ENCODE data around the gene KCNJ3.

KCNJ3 gene

DNA sequence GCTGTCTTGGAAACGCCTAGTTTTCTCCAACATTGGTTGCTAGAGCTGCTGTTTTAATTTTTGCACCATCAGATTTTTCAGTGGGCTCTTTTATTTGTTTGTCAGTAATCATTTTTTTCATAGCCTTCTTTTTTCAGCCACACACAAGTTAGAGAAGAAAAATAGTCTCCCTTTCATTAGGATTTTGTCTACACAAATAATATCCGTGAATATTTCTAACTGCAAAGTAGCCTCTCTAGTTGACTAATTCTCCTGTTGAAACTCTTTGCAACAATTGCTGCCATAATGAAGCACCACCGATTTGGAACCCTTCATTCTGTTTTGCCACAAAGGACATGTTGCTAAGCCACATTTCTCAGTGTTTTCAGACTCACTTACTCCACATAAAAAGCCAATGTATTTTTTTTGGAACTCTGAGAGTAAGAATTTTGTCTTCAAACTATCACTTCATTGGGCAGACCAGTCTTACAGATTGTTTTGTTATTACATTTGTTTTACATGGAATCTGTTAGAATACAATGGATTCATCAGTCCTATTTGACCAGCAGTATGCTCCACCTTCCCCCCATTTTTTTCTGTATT lies 9.6 kb downstream of the KCNJ3 start:
- DNase-seq, result no peak

DNA sequence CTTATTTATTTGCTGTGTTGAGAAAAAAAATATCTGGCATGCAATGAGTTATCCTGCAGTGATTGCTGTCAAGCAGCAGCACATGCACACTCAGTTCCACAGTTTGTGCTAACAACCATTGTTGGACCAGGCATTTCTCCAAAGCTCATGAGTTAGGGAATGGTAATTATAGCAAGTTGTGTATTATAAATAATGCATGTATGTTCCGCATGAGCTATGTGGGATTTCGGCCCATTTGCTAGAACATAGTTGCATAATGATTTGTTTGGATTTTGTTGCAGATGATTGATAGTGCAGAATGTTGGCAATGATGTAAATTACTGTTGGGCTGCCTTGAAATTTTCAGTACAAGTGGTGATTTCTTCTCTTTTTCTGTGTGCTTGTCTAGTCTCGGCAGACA lies 10.7 kb downstream of the KCNJ3 start:
- no peak for DNase-seq

DNA sequence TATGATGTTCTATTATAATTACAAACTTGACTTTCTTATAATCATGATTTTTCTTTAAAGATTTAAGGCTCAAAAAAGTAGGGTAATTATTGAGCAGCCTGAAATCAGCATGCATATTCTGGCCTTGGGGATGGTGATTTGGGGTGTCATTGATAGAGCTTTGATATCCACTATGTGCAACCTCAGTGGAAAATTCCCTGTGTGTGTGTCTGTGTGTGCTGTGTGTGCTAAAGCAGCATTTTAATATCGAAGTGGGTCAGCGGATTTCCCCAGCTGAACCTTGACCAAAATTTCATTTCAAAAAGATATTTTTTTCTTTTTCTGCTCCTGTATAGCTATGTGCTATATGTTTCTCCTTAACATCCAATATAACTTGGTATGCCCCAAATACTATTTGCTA lies 11.6 kb downstream of the KCNJ3 start:
- DNase-seq, result no peak

DNA sequence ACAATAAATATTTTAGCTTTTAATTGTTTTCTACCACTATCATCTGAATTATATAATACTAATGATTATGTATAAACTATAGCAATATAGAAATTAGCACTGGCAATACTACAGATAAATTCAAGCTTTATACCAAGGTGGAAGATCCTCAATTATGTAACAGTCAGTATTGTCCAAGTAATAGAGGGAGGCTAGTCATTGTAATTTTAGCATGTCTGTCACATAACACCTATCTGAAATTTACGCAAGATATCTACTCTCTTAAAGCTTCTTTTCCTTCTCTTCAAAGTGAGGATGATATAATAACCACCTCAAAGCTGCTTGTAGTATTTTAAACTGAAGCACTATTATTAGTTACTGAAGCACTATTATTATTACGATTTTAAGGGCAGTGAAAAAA lies 12.2 kb downstream of the KCNJ3 start:
- DNase-seq, result no peak

DNA sequence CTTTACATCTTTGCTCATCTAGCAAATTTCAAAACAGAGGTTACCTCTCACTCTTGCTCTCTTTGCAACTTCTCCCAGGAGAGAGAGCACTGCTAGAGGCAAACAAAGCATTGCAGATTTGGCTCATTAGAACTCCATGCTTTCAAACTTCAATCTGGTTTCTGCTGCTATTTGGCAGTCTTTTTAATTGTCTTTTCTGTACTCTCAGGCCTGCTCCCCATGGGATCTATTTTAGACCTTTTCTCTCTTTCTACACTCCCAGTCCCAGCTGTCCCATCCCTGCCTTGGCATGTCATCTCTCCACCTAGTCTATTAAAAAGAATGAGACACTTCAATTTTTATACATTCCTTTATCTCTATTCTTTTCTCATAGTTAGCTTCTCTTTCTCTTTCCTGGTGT lies 15.2 kb downstream of the KCNJ3 start:
- DNase-seq, result no peak

DNA sequence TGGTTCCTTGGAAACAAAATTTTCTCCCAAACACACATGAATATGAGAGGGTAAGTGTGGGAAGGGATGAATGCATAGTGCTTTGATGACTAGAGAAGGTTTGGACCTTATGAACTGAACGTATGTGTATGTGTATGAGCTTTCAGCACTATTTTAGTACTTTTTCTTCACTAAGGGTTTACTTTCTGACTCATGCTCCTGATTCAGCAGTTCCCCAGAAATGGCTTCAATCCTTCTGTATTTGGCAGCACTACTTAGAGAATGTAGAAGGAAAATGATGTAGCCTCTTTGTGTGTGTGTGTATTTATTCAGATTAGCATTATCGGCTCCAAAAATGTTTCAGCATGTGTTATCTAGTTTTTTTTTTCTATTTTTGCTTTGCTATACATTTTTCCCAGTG lies 22.2 kb downstream of the KCNJ3 start:
- no peak for DNase-seq

DNA sequence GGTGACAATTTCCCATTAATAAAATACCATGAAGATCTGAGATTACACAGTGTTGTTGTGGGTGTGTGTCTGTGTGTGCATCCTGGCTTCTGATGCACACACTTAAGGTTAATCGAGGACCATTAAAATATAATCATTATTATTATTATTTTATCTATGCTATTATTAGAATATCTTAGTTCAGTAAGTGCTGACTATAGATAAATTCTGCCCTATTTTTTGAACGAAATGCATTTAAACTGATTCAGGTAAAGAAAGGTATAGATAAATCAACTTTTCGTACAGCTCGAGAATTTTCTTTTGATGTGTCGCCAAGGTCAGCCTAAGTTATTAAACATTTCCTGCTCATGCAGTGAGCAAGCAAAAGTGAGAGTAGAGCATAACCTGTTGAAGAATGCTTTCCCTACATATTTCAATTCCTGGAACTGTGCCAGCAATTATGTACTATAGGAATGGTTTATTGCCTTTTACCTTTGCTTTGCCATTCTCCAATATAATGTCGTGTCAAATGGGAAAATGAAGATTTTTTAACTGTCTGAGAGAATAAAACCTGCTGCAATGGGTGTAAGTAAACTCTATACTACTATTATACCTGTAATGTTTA lies 25.8 kb downstream of the KCNJ3 start:
- DNase-seq, result no peak

DNA sequence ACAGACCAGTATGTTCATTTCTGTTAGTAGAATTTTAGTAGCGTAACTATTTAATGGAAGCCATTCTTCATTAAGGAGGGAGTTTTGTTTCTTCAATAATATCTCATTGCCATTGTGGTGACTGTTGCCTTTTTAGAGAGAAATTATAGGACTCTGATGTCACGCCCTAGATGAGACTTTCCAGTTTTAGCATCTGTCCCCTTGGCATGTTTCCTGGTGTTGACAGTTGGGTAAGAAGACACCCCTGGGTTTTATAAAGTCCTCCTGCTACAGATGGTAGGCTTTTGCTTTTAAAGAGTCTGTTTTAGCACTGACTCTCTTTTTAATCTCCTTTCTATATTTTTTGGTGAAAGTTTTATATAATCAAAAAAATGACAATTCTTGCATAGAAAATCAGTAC lies 41.9 kb downstream of the KCNJ3 start:
- DNase-seq, result no peak

DNA sequence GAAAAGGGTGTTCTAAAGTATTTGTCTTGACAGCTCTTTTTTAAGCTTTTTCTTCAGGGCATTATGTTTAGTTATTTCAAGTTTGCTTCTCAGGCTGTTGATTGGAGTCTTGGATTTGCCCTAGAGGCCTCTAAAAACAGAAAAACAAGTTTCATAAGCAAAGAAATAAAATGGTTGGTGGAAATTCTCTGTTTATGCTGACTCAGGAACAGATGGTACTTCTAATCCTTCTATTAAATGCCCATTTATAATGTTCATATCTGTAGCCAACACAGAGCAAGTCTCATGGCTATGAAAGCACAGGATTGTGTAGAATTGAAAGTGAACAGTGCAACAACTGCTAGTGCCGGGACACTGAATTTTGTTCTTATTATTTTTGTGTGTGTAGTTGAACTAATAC lies 60.4 kb downstream of the KCNJ3 start:
- DNase-seq, result no peak

DNA sequence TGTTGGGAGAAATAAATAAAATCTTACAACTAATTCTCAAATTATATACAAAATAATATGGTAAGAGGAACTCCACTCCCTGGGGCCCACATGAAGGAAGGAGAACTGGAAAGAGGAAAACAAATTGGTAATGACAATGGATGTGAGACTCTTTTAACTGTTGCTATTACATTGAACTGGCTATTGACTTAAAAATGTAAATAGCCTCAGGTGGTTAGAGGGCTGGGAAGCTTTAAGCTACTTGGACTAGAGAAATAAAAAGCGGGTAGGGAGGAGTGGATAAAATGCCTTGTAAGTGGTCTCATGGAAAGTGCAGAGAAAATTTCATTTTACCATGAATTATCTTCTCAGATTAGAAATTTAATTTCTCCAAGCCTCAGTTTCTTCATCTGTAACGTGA lies 64.1 kb downstream of the KCNJ3 start:
- no peak for DNase-seq

DNA sequence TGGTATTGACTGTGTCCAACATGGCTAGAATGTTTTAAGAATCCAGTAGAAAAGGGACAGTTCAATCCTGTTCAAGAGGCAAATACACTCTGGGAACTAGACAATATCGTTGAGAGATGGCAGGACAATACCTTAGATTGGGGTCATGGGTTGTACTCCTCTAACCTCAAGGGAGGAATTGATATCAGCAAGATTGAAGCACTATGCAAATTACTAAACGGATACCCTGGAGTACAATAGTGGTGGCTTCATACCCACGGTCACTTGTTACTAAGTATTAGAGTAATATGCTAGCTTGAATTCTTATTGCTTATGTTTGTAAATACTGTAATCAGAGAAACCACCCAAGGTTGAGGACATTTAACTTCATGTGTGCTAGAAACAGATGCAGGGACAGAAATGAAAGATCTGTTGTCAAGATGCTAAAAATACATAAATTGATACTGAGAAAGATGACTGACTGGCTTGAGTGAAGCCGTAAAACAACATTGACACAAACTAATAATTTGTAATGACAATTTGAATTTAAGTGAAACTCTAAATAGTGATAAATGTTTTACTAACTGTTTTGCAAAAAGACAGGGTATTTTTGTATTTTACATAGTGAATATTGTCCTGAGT lies 73.3 kb downstream of the KCNJ3 start:
- no peak for DNase-seq

DNA sequence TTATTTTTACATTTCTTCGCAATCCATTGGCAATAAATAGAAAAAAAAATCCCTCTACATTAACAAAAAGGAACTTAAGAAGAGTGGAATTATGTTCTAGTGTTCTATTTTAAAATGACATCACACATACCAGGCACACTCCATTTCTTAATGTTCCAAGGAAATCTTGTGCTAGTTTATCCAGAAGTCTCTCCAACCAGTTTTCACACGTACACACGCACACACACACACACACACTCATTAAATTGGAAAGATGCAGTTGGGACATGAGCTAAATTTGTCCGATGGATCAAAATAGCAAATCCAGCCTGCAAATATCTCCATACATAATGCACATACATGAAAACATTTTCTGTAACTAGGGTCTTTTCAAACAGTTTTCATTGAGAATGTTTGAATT lies 78.3 kb downstream of the KCNJ3 start:
- no peak for DNase-seq

DNA sequence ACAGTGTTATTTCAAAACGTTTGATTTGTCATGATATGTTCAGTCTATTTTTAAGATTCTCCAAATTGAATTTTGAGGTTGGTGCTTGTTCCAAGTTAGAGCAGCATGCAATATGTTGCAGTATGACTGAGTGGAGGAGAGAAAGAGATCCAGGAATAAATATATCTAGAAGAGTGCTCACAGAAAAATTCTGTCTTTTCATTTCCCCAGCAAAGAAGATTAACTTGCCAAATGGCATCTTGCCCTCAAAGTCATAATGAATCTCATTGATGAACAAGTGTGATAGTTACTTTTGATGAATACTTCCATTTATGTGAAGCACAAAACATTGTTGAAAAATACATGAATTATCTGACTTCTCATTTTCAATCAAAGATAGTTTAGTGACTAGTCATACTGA lies 95.9 kb downstream of the KCNJ3 start:
- no peak for DNase-seq

DNA sequence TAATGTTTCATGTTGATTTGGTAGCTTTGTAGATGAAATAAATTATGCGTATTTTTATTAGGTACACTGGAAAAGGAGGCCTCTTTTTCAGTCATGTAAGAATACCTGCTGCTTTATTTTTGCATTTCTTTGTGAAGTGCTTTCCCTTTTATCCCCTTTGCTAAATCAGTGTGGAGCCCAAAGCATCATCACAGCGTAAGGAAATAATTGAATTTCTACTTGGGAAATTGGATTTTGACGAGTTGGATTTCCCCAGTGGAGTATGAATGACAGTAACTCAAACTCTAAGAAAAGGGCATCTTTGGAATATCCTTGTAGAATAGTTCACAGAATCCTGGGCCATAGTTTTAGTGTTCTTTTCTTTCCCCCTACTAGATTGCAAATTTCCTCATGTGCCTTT lies 97.2 kb downstream of the KCNJ3 start:
- DNase-seq, result no peak

DNA sequence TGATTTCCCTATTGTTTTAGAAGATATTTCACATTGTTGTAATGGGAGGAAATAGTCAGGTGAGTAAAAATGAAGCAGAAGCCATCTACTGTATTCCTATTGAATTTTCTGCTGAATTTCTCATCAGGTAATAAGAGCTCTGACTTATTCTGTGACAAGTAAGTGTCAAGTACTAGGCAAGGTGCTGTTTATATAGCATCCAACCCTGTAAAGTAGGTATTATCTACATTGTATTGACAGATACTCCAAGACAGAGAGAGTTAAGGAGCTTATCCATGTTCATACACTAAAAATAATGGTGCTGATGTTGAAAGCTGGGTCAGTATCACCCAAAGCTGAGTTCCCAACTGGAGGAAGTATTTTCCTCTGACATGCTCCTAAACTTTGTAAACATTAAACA lies 106.0 kb downstream of the KCNJ3 start:
- DNase-seq, result no peak

DNA sequence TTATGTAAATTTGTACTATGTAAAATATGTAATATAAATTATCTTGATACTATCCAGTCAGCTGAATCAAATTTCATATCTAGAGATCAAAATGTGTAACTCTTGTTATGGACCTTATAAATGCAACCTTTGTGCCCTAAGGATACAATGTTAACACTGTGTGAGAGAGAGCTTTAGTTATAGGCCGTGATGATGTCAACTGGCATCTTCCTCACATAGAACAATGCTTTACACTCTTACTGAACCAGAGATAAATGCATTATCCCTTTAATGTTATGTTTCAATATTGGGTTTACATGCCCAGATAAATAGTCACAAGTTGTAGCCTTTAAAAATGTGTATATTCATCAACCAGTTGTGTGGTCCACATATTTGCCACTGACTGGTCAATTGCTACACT lies 115.1 kb downstream of the KCNJ3 start:
- DNase-seq, result no peak

DNA sequence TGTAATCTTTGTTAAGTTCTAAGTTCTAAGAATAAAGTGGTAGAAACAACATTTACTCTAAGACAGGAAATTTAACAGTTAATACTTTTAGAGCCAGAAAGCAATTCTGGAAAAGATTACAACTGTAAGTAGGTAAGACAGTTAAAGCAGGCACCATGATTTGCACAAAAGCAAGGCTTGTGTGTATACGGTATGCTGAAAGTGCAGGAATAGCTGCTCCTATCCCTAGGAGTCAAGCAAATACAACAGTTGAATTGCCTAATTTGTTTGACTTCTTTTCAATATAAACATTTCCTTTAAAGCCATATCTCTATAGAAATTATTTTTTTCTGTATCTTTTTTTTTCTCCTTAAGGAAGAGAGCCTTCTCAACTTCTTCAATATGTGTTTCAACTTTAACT lies 116.4 kb downstream of the KCNJ3 start:
- DNase-seq, result no peak

DNA sequence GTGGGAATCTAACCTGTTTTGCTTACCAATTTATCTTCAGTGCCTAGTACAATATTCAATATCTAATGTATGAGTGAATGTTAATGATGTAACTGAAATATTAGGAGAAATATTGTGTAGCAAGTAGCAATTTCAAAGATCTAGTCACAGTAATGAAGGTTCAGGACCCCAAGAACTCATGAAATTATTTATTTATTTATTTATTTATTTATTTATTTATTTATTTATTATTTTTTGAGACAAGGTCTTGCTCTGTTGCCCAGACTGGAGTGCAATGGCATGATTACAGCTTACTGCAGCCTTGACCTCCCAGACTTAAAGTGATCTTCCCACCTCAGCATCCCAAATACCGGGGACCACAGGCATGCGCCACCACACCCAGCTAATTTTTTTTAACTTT lies 126.9 kb downstream of the KCNJ3 start:
- no peak for DNase-seq

DNA sequence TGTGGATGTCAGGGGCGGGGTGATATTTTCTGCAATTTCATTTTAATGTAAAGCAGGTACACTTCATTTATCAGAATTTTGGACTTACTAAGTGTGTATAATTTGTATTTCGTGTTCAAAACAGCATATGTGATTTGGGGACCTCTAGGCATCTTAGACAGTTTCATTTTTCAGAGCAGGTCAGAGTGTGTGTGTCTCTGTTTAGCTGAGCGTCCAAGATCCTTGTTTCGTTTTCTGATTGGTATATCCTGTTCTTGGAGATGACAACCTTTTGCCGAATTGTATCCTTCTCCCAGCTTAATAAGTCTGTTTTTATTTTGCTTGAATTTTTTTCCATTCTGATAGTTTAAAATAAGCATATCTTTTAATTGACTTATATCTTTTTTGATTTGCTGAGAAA lies 128.3 kb downstream of the KCNJ3 start:
- DNase-seq, result no peak

DNA sequence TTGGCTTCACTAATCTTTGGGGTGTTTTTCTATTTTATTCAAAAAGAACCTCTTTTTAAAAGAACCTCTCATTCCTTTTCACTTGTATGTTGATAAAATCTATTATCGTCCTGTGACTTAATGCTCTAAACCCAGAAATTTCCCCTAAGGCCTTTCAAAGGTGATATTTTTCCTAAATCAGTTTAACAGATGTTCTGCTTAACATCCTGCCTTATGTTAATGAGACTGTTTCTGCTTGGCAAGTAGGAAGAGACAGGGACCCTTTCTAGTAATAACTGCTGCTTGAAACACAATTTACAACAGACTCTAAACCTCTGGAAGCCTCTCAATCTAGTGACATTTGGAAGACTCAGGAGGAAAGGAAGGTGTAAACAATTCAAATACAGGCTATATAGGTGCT lies 128.8 kb downstream of the KCNJ3 start:
- DNase-seq, result no peak

DNA sequence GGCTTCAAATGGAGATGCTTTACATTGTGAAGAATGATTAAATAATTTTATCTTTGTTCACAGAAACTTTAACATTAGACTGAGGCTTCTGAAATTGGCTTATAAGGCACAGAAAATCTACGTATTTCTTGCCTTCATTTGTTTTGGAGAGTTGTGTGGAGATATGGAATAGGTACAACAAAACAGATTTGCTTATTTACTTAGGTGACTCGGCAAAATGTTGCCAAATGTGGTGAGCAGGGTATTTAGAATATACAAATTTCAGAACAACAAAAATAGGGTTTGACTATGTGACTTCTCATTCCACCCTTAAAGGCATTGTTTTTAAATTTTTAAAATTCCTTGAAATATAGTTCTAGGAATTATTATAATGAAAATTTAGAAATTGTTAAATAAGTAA lies 134.2 kb downstream of the KCNJ3 start:
- DNase-seq, result no peak

DNA sequence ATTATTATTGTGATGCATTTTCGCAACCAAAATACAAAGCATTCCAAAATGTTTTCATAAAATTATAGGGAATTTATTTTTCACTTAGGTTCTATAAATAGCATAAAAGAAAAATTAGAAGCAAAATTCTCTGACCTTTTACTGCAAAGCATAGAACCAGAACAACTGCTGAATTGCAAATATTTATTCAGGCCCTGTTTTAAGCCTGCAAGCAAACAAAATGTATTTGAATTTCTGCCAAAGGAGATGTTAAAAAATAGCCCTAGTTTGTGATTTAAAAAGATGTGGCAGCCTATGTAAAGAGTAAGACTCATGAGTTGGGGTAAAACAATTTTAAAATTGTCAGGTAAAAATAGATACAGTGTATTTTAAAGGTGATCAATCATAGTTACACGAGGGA lies 138.1 kb downstream of the KCNJ3 start:
- DNase-seq, result no peak

DNA sequence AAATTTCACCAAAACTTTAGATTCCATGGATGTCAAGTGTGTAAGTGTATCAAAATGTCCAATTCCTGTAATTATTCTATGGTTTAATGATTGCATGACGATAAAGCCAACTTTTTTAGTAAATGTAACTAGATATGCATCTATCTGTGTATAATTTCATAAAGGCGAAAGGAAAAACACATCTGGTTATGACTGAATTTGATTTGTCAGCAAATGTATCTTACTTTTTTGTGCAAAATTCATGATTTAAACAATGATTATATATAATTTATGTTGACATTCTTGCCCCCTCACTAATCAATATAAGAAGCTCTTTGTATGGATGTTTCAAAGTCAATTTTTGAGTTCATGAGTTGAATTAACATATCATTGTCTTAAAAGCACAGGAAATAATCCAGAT lies 138.5 kb downstream of the KCNJ3 start:
- DNase-seq, result no peak

DNA sequence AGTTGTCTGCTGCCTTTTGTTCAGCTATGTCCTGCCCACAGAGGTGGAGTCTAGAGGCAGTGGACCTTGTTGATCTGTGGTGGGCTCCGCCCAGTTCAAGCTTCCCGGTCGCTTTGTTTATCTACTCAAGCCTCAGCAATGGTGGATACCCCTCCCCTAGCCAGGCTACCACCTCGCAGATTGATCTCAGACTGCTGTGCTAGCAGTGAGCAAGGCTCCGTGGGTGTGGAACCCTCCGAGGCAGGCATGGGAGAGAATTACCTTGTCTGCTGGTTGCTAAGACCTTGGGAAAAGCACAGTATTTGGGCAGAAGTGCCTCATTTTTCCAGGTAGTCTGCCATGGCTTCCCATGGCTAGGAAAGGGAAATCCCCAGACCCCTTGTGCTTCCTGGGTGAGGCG lies 146.0 kb downstream of the KCNJ3 start:
- DNase-seq, result no peak

DNA sequence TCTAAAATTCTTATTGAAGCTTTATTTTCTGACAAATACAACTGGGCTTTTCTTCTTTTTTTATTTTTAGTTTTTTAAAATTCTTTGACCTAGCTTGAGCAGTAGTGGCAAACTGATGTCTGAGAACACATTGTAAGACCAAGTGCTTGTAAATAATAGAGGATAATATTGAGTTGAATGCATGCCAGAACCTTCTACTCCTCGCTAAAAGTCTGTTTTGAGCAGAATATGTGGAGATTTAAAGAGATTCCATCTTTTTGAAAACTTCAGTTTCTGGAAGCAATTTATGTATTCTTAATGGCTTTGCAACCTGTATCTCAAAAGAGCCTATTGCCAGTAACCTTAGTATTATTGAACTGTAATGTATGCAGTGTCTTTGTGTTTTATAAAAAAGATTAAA lies 148.3 kb downstream of the KCNJ3 start:
- DNase-seq, result no peak

Measured in CD4-positive, alpha-beta T cell treated with Interleukin-12 subunit alpha and Interleukin-12 subunit beta, for 1 hour (primary cell).